K562 (cell line): ENCODE measurements around the gene ADAM15. TPM values are rescaled to one million over a fixed set of nuclear protein-coding genes. Genes with fewer than 3 reads are reported as not detected.
A peak's percentile ranks its signal among the peaks of the same experiment; 100 is the strongest.

Experiments used
- CBX8 ChIP-seq: fragments of 200-600 bp; sonication (generic); IDR thresholded peaks from 2 replicates; pipeline ENCODE4 v1.6.1; 2012; ENCODE audit warnings: borderline replicate concordance, mixed run types, low read depth, mild to moderate bottlenecking, moderate library complexity, mixed read lengths, low read length, control low read depth, inconsistent platforms; ENCODE audit not compliant: poor library complexity, severe bottlenecking; ENCODE audit errors: extremely low read depth
- CCNT2 ChIP-seq: IDR thresholded peaks from 2 replicates; pipeline ENCODE4 v1.6.1; 2011; ENCODE audit warnings: borderline replicate concordance, low read depth, mild to moderate bottlenecking, moderate library complexity, mixed read lengths, low read length; ENCODE audit not compliant: insufficient read length; ENCODE audit errors: extremely low read depth
- DNMT1 ChIP-seq: fragments of 450-650 bp; IDR thresholded peaks from 2 replicates; pipeline ENCODE4 v1.6.1; 2016; ENCODE audit warnings: antibody characterized with exemption, mild to moderate bottlenecking
- ETV6 ChIP-seq, 3 experiments: fragments of 150-350 bp in 1 of 3; sonication (generic) in 1 of 3; formaldehyde crosslinking in 1 of 3; IDR thresholded peaks; 2 replicates each; pipeline versions ENCODE4 v1.6.1 to v1.8.0; 2014 to 2022; ENCODE audit warnings: borderline replicate concordance in 2 of 3, low read depth in 2 of 3, antibody characterized with exemption in 1 of 3, low read length in 1 of 3, mild to moderate bottlenecking in 1 of 3, missing genetic modification reagents in 1 of 3
- HMG20B ChIP-seq: fragments of 250-450 bp; sonication (Bioruptor Pico); IDR thresholded peaks from 2 replicates; pipeline ENCODE4 v1.5.0; 2021; ENCODE audit warnings: mild to moderate bottlenecking
- KHSRP ChIP-seq: fragments of 450-650 bp; IDR thresholded peaks from 2 replicates; pipeline ENCODE4 v1.6.1; 2017
- RBM15 ChIP-seq: fragments of 200-400 bp; formaldehyde crosslinking; IDR thresholded peaks from 2 replicates; pipeline ENCODE4 v1.6.1; 2018; ENCODE audit warnings: mild to moderate bottlenecking, low read length, moderate library complexity; ENCODE audit not compliant: insufficient read depth
- SAFB ChIP-seq: fragments of 200-400 bp; formaldehyde crosslinking; IDR thresholded peaks from 2 replicates; pipeline ENCODE4 v1.6.1; 2017; ENCODE audit warnings: low read depth, low read length, borderline replicate concordance
- SMARCE1 ChIP-seq: fragments of 450-650 bp; IDR thresholded peaks from 2 replicates; pipeline ENCODE4 v1.7.1; 2016; ENCODE audit warnings: mild to moderate bottlenecking
- SOX6 ChIP-seq: fragments of 450-650 bp; IDR thresholded peaks from 2 replicates; pipeline ENCODE4 v1.6.1; 2014; ENCODE audit warnings: mild to moderate bottlenecking
- SRSF3 ChIP-seq: fragments of 200-400 bp; formaldehyde crosslinking; IDR thresholded peaks from 2 replicates; pipeline ENCODE4 v1.6.1; 2016; ENCODE audit warnings: mild to moderate bottlenecking, low read length, moderate library complexity; ENCODE audit not compliant: insufficient read depth
- ZBED1 ChIP-seq: IDR thresholded peaks from 2 replicates; pipeline ENCODE4 v1.6.1; 2014
- ZBTB11 ChIP-seq, 3 experiments: fragments of 200-800 bp in 1 of 3; fragments of 250-450 bp in 1 of 3; fragments of 450-650 bp in 1 of 3; sonication (Bioruptor Pico) in 1 of 3; sonication (Bioruptor generic) in 1 of 3; formaldehyde crosslinking in 1 of 3; IDR thresholded peaks; 2 replicates each; pipeline versions ENCODE4 v1.6.1 to v1.8.0; 2016 to 2022; ENCODE audit warnings: mild to moderate bottlenecking in 2 of 3, missing genetic modification characterization in 2 of 3, missing compliant biosample characterization in 1 of 3, moderate library complexity in 1 of 3
- ZNF445 ChIP-seq: fragments of 250-450 bp; sonication (Bioruptor Pico); IDR thresholded peaks from 2 replicates; pipeline ENCODE4 v1.4.0; 2020; ENCODE audit warnings: low read depth, mild to moderate bottlenecking, moderate library complexity
- ZNF764 ChIP-seq: fragments of 250-450 bp; sonication (Bioruptor Pico); IDR thresholded peaks from 2 replicates; pipeline ENCODE4 v1.4.0; 2020; ENCODE audit warnings: low read depth, mild to moderate bottlenecking, moderate library complexity
- polyA plus RNA-seq, 8 experiments: library from polyadenylated mRNA; depleted of rRNA in 4 of 8; stranded (reverse) in 5 of 8; unstranded in 3 of 8; fragments of >200 nt; fragmentation: Nextera tagmentation in 2 of 8; fragmentation: Illumina TruSeq in 1 of 8; extraction: Ambion mirVana in 2 of 8; extraction: Trizol in 1 of 8; gene quantifications; 2 replicates each; pipeline versions ENCODE4 v1.2.1 to v1.2.3, GENCODE V29; 2011 to 2014; ENCODE audit warnings: inconsistent platforms in 1 of 8, missing spikeins in 1 of 8
- total RNA-seq, 7 experiments: library from RNA; depleted of rRNA in 6 of 7; stranded (reverse); fragments of >200 nt in 6 of 7; fragmentation: Illumina TruSeq in 2 of 7; extraction: Trizol in 2 of 7; gene quantifications; 2 replicates each; pipeline versions ENCODE4 v1.2.1 to v1.2.3, GENCODE V29; 2011 to 2021; ENCODE audit warnings: low replicate concordance in 1 of 7
- TF ChIP-seq, protein P1 (sequence below): fragments of 150-350 bp; conservative IDR thresholded peaks from 2 replicates; pipeline ENCODE4 v1.6.1; 2014; ENCODE audit warnings: low read length
- TF ChIP-seq, protein P2 (sequence below): fragments of 450-650 bp; IDR thresholded peaks from 2 replicates; pipeline ENCODE4 v1.6.1; 2016

The ADAM15 gene
- total and polyA plus RNA-seq, 9 of the 15 experiments (the other 6 are each of a cell fraction or from before 2014, with no cell fraction given): 0.69 to 72.3 (median 32.8) TPM

- peak; percentile 84 for TF ChIP-seq CCNT2
- TF ChIP-seq, protein P1, sequence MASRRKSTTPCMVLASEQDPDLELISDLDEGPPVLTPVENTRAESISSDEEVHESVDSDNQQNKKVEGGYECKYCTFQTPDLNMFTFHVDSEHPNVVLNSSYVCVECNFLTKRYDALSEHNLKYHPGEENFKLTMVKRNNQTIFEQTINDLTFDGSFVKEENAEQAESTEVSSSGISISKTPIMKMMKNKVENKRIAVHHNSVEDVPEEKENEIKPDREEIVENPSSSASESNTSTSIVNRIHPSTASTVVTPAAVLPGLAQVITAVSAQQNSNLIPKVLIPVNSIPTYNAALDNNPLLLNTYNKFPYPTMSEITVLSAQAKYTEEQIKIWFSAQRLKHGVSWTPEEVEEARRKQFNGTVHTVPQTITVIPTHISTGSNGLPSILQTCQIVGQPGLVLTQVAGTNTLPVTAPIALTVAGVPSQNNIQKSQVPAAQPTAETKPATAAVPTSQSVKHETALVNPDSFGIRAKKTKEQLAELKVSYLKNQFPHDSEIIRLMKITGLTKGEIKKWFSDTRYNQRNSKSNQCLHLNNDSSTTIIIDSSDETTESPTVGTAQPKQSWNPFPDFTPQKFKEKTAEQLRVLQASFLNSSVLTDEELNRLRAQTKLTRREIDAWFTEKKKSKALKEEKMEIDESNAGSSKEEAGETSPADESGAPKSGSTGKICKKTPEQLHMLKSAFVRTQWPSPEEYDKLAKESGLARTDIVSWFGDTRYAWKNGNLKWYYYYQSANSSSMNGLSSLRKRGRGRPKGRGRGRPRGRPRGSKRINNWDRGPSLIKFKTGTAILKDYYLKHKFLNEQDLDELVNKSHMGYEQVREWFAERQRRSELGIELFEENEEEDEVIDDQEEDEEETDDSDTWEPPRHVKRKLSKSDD: no peak
- TF ChIP-seq KHSRP: no peak
- TF ChIP-seq ZNF764 (CRISPR knock-in tag): no peak
- TF ChIP-seq, protein P2, sequence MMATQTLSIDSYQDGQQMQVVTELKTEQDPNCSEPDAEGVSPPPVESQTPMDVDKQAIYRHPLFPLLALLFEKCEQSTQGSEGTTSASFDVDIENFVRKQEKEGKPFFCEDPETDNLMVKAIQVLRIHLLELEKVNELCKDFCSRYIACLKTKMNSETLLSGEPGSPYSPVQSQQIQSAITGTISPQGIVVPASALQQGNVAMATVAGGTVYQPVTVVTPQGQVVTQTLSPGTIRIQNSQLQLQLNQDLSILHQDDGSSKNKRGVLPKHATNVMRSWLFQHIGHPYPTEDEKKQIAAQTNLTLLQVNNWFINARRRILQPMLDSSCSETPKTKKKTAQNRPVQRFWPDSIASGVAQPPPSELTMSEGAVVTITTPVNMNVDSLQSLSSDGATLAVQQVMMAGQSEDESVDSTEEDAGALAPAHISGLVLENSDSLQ: peak; percentile 77
- no peak for TF ChIP-seq CBX8
- TF ChIP-seq DNMT1: no peak
- TF ChIP-seq SRSF3: no peak
- TF ChIP-seq SMARCE1: no peak
- TF ChIP-seq ZBTB11 (CRISPR knock-in tag; IDR thresholded peaks at IDR 0.05): peak in 1 of 3 experiments; percentile 34; a peak in 1 of 6 replicates
- TF ChIP-seq ETV6 (IDR thresholded peaks at IDR 0.05; ENCODE audit: borderline replicate concordance in 1 of 2, low read depth in 2 of 2, low read length in 1 of 2): no peak
- peak; percentile 17; the same call in 1 of the 2 replicates for TF ChIP-seq ETV6 (CRISPR knock-in tag; IDR thresholded peaks at IDR 0.05; ENCODE audit: borderline replicate concordance)
- TF ChIP-seq SAFB: peak; percentile 59; the same call in 1 of the 2 replicates
- TF ChIP-seq SOX6: peak; percentile 42
- TF ChIP-seq ZBED1: no peak
- no peak for TF ChIP-seq RBM15
- TF ChIP-seq ZNF445 (CRISPR knock-in tag): no peak
- no peak for TF ChIP-seq HMG20B (CRISPR knock-in tag)
These were observed 19.8 kb downstream of the ADAM15 start (continued) for GRCh38 chr1:155070721-155071569.
